ENCODE data around the gene CA7.

CA7 gene

GRCh38 chr16:66844342-66845079, at the start of gene CA7:
CA7 (plus strand) TSS chr16:66844414; CDS start chr16:66844488, 74 bp downstream.
- DNase-seq: peak in 3 of 58 donors; percentile 10 to 20 (median 10)

DNA sequence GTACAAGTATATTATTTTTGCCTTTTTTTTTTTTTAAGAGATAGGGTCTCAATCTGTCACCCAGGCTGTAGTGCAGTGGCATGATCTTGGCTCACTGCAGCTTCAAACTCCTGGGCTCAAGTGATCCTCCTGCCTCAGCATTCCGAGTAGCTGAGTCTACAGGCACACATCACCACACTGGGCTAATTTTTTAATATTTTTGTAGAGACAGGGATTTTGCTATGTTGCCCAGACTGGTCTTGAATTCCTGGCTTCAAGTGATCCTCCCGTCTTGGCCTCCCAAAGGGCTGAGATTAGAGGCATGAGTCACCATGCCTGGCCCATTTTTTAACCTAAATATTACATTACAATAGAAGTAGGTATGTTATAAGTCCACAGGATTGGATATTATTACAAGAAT, 46.1 kb upstream of the CA7 start:
- DNase-seq: no peak

DNA sequence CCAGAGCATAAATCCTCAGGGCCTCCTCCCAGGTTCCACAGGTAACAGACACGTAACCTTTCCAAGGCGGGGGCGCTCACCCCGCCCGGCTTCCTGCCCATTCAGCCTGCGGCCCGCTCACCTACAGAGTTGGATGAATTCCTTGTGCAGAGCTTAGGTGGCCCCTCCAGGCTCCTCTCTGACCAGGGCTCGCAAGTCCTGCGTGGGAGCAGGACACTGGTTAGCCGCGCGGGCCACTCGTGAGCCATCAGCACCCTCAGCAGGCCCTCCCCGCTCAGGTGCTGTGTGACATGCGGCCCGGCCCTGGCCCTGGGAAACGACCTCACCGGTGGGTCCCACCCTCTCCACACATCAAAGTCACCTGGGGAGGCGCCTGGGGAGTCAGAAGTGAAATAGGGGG, 43.4 kb upstream of the CA7 start:
- DNase-seq: peak in 1 of 58 donors; percentile 3

DNA sequence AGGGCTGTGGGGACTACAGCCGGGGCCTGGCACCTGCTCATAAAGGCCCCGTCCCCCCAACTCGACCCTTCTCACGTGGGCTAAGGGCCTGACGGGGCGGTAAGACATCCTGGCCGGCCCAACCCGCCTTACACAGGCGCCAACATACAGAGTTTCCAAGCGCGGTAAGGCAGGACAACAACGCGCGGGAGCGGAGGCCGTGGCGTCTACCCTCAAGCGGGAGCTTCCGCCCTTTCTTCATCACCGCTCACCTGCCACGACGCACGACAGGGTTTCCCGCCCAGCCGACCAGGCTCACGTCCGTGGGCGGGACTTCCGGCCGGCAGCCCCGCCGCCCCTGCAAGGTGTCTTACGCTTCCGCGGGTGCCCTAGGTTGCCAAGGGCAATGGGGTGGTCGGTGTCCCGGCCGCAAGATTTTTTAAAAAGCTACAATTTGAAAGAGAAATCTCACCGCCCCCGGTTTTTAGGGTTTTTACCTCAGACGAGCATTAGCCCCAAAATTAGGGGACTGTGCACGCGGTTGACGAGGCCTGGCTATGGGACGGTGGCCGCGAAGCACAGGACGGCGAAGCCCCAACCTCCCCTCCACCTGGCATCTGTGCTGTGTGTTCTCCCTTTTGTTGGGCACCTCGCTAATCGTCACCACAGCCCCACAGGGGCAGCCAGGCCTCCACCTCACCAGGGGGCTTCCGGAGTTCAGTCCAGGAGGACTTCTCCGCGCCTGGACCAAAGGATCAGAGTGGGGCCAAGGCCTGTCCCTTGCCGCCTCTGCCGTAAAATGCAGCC, 42.7 kb upstream of the CA7 start, which contains the start of gene TERB1:
Gene TERB1, minus strand, starts transcription at position 265 of the 786 bp plus-strand sequence. CDS start 4,786 bp downstream, outside the sequence.
- DNase-seq: no peak

DNA sequence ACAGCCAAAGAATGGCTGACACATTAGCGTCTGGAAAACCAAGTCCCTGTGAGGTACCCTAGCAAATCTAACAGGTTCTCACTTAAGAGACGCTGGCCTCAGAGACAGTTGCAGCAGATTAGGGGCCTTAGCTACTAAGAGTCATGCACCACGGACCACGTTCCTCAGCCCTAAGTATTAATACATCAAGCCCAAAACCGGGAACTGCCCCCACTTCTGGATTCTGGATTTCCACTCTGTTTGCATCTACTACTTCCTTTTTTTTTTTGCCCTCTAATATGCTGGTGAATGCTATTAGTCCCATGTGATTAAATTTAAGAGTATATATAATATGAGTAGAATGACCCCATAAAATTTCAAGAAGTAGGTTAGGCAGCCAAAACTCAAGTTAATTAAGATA, 42.1 kb upstream of the CA7 start:
- no peak for DNase-seq

DNA sequence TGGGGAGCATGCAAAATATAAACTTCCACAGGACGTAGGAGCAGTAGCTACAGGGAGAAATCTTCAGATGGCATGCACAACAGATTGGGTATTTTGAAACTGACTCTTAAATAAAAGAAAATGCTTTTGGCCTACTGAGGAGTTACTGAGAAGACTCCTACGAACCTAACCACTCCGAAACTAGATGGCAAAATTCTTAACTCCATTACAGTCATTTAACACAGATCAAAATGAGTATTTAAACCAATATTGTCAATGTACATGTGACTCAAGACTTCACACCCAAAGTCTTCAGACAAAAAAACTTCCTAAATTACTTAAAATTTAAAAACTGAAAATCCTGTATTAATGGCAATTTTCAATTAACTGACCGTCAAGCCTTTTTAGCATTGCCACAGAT, 34.4 kb upstream of the CA7 start:
- no peak for DNase-seq

DNA sequence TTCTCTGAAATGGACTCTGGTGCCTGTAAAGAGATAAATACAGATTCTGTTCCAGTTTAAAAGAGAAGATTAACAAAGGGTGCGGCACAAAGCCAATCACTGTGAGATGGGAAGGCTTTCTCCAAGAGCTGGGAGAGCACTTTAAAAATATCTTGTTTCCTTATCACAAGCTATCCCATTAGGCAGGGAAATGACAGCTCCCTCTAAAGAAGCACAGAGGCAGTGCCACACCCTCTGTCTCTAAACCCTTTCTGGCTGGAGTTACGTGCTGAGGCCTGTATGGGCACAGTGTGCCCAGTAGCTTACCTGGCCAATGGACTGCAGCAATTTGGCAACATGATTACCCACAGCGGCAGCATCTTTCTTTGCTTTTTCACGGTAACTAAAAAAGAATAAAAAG, 33.8 kb upstream of the CA7 start:
- no peak for DNase-seq

DNA sequence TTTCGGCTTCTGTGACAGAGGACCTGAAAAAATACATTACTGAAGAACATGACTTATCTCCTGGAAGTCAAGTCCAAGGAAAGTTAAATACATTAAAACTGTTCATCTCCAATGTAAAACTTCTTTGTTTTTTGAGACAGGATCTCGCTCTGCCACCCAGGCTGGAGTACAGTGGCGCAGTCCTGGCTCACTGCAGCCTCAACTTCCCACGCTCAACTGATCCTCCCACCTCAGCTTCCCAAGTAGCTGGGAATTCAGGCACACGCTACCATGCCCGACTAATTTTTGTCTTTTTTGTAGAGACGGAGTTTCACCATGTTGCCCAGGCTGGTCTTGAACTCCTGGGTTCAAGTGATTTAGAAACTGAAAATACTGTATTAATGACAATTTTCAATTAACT, 33.2 kb upstream of the CA7 start:
- peak in 2 of 58 donors; percentile 7 to 8 for DNase-seq

GRCh38 chr16:66814734-66815133, 29.5 kb upstream of the CA7 start:
- no peak for DNase-seq

- no peak for DNase-seq
Measured at GRCh38 chr16:66824006-66824405, 20.2 kb upstream of the CA7 start.

DNA sequence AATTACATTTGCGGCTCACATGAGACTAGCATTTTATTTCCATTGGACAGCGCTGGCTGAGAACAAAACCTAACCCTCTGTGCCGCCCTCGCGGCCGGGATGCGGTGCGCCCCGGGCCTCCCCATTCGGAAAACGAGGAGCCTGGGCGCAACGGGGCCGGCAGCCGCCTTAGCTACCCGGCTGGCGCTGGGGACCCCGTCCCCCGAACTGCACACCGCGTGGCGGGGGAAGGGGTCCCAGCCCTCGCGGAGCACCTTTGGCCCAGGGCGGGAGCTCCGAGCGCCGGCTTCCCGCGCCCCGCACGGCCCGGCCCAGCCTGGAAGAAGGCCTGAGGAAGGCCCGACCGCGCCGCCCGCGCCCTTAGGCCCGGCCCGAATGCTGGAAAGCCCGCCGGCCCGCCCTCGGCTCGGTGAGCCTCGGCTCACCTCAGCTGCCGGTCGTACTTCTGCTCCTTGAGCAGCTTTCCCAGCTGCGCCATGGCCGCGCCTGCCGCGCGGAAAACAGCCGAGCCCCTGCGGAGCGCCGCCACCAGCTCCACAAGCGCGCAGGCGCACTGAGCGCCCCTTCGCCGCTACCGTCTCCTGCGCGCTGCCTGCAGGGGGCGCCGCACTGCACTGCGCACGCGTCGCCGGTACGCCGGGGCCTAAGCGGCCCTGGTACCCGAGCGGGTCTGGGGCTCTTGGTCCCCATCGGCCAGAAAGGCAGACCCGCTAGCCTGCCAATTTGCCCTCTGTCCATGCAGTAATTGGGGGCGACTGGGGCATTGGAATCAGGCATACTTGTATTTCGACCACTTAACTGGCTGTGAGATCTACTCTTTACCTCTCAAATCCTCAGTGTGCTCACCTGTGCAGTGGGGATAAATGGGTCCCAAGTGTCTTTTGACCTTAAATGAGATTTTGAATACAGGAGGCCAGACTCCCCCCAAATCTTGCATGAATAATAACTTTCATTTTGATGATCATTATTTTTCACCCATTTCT, 13.5 kb upstream of the CA7 start, which contains the start of gene NAE1:
Gene NAE1, minus strand, starts transcription at position 555 of the 983 bp plus-strand sequence. Its CDS starts 77 bp downstream, at position 478.
- DNase-seq: peak in 56 of 58 donors; percentile 18 to 86 (median 76)

GRCh38 chr16:66832190-66832589, 12.0 kb upstream of the CA7 start:
- no peak for DNase-seq

GRCh38 chr16:66832661-66833305, 11.4 kb upstream of the CA7 start:
- DNase-seq: no peak

GRCh38 chr16:66834746-66835145, 9.5 kb upstream of the CA7 start:
- no peak for DNase-seq

DNA sequence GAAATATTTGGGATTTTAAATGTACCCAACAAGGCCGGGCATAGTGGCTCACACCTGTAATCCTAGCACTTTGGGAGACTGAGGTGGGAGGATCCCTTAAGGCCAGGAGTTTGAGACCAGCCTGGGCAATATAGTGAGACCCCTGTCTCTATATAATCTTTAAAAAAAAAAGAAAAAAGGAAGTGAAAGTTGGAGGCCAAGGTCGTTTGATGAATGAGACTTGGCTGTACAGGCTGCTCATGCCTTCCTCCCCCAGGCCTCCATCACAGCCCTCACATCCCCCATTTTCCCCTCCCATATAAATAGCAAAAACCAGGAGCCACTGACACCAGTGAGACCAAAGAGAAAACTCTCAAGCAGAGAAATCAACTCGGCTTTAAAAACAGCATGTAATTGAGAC, 3.3 kb upstream of the CA7 start:
- no peak for DNase-seq

GRCh38 chr16:66841366-66841765, 2.8 kb upstream of the CA7 start:
- no peak for DNase-seq

DNA sequence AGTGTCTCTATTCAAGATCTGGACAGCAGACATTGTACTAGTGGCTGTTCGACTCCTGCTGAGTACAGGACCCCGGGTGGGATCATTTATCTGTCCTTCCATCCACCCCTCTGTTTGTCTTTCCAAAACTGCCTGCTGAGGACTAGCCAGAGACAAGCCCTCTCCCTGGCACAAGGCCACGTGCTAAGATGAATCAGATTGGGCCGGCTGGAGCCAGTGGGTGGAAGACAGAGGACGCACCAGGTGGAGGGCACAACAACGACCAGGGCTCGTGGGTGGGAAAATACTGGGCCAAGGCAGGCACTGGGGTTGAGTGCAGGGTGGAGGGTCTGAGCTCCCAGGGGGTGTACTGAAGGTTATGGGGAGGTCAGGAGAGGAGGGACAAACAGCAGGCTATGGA, 1.4 kb upstream of the CA7 start:
- peak in 6 of 58 donors; percentile 1 to 34 (median 7) for DNase-seq

DNA sequence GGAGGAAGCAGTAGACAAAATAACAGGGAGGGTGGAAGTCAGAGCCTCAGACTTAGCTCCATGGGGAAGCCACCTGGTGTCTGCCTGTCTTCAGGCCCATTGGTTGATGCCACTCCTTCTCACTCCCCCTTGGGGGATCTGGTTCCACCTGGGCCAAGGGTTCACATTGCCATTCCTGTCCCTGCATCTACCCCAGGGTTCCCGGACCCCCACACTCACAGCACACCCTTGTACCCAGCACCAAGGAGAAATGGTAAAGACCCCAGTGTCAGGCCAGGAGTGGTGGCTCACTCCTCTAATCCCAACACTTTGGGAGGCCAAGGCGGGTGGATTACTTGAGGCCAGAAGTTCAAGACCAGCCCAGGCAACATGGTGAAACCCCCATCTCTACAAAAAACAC, 1.0 kb upstream of the CA7 start:
- no peak for DNase-seq

- no peak for DNase-seq
Measured at GRCh38 chr16:66844009-66844341, 239 bp upstream of the CA7 start.

- no peak for DNase-seq
Measured at GRCh38 chr16:66845080-66845410, 831 bp downstream of the CA7 start.

DNA sequence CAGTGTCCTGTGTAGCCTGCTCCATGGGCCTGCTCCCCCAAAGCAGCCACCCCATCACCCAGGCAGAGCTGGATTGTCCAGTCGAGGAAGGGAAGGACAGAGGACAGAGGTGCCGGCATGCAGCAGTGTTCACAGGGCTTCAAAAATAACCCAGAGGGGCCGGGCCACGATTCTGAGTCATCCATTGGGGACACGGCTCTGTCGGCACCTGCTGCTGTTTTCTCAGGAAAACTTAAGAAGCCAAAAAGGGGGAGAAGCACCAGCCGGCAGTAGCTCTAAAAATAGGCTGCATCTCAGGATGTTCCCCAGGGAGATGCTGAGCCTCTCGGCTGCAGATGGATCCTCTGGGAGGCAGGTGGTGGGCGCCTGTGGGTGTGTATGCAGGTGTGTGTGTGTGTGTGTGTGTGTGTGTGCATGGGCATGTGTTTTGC, 1.6 kb downstream of the CA7 start:
- DNase-seq: peak in 36 of 58 donors; percentile 11 to 89 (median 46)
